ENCODE measurements around the gene RHOC.
"Not testable (repeated sequence)": the region's sequence is repeated elsewhere in the genome, so short reads cannot be mapped to it uniquely, and the experiment has no call there.

The RHOC gene

DNA sequence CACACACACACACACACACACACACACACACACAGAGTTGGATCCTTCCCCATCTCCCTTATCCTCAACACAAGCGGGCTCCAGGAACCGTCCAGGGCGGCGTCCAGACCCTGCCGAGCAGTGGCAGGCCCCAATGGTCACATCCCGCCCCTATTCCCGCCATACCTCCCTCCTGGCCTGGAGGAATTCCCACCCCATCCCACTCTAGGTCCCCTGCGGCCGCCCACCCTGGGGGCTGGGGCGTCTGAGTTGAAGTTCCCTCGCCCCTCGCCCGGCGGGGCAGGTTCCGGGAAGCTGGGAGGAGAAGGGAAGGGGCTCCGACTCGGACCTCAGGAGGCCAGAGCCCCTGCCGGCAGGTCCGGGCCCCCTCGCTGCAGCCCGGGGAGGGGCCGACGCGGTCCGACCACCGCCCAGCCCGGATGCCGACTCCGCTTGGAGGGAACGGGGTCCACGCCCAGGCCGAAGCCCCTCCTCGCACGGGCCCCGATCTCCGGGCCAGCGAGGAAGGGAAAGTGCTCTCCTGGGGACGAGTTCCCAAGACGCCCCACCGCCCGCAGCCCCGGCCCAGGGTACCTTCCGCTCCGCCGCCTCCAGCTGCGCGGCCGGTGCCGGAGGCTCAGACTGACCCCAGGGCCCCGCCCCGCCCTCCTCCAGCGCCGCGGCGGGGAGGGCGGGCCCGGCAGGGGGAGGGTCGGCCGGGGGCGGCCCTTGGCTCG lies at the start of gene RHOC:
Gene RHOC, minus strand, starts transcription at position 623 of the 716 bp plus-strand sequence. CDS start 3,328 bp downstream, outside the sequence.
- peak in 1 of 2 donors; percentile 32 for DNase-seq (ENCODE audit: low read depth in 2 of 2)

DNA sequence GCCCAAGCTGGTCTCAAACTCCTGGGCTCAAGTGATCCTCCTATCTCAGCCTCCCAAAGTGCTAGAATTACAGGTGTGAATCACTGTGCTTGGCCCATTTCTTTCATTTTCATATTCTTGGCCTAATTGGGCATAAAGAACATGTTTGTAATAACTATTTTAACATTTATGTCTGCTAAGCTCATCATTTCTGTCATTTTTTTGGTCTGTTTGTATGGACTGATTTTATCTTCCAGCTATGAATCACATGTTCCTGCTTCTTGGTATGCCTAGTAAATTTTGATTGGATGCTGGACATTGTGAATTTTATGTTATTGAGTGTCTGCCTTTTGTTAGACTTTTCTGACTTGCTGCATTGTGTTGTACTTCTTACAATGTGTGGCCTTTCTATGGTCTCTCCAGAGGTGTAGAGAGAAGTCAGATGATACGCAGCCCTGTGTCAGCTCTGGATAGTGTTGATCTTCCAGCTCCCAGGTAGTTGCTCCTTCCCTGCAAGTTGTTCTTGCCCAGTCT lies 47.2 kb upstream of the RHOC start:
- no peak for DNase-seq (ENCODE audit: low read depth in 2 of 2)

- DNase-seq (ENCODE audit: low read depth in 2 of 2): no peak
These were observed 41.5 kb upstream of the RHOC start for GRCh38 chr1:112748396-112748795.

DNA sequence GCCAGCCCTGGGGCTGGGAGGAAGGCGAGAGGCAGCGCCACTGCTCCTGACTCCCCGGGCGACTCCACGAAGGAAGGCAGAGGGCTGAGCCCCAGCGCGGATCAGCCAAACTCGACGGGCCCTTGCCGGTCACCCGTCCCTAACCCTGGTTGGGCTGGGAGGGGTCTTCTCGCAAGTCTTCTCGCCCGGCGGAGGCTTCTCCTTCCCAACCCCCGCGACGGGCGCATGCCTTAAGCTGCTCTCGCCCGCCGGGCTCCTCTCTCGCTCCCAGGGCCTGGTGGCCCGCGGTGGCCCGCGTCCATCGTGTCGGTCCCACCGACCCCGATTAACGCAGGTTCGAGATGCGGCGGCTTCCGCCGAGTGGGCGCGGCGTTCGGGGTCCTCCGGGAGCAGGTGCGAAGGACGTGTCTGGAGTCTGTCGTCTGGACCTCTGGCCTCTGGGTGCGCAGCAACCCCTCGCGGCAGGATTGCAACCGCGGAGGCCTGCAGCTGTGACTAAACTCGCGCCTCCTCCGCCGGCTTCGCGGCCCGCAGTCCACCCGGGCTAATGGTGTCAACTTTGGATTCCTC lies 37.2 kb upstream of the RHOC start:
- DNase-seq (ENCODE audit: low read depth in 2 of 2): no peak

DNA sequence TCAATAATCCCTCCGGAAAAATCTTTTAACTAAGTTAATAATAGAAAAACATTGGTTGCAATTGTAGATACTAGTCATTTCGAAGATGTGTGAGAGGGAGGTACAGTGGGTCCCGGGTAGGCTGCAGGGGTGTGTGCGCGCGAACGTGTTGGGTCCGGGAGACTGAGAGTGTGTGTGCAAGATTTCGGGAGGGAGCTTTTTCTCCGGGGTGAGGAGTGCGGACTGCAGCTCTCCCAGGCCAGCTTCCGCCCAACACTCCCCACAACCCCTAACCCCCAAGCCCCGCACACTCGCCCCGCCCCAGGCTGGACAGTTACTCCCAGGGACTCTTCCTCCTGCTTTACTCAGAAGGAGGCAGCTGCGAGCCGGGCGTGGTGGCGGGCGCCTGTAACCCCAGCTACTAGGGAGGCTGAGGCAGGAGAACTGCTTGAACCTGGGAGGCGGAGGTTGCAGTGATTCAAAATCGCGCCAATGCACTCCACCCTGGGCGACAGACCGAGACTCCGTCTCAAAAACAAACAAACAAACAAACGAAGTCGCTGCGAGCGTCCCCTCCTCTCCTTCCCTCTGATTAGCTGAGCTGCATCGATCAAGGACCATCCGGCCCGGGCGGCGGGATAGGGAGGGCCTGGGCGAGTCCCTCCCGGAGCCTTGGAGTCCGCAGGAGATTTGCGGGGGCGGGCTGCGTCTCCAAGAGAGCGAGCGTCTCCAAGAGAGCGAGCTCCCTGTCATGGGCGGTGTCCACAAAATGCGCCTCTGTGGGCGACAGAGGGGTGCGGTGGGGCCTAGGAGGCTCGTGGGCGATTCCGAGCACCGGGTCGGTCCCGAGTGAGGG lies 36.5 kb upstream of the RHOC start:
- DNase-seq (ENCODE audit: low read depth in 2 of 2): no peak

GRCh38 chr1:112737573-112737972 lies 30.6 kb upstream of the RHOC start:
- DNase-seq (ENCODE audit: low read depth in 2 of 2): no peak

DNA sequence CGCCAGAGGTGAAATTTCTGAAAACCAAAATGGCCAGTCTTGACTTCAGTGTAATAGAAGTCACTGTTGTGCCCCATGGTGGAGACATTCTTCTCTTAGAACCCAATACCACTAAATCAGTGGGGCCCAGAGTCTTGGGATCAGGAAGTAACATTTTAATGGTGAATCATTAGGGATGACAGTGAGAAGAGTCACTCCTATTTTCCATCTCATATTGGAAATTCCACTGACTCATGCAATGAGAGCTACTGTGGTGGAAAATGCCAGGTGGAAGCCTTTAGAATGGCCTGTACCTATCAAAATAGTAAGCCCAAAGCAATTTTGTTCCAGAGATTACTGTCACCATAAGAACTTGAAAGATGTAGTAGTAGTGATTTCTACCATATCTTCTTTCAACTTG lies 28.8 kb upstream of the RHOC start:
- no peak for DNase-seq (ENCODE audit: low read depth in 2 of 2)

- DNase-seq (ENCODE audit: low read depth in 2 of 2): no peak
These were observed 24.5 kb upstream of the RHOC start for GRCh38 chr1:112731451-112731850.

- no peak for DNase-seq (ENCODE audit: low read depth in 2 of 2)
These were observed 23.0 kb upstream of the RHOC start for GRCh38 chr1:112729909-112730308.

- DNase-seq (ENCODE audit: low read depth in 2 of 2): not testable (repeated sequence)
These were observed 22.1 kb upstream of the RHOC start for GRCh38 chr1:112729011-112729410.

GRCh38 chr1:112728306-112728971 lies 21.5 kb upstream of the RHOC start:
- not testable (repeated sequence) for DNase-seq (ENCODE audit: low read depth in 2 of 2)

DNA sequence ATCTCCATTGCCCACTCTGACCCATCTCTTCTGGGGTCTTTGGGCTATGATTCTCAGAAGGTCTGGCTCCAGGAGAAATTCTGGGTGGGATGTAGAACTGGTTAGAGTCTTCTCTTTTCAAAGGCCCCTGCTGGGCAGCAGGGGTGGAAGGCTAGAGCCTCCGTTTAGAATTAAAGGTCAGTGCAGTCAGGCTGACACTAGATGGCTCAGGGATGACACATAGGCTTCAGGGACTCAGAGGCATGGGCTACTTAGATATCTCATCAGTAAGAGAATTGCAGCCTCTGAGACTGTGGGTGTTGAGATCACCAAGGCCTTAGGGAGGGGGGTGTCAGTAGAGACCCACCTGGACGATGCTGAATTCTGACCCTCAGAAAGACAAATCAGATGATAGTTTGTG lies 20.8 kb upstream of the RHOC start:
- DNase-seq (ENCODE audit: low read depth in 2 of 2): no peak

GRCh38 chr1:112724240-112724639 lies 17.3 kb upstream of the RHOC start:
- not testable (repeated sequence) for DNase-seq (ENCODE audit: low read depth in 2 of 2)

GRCh38 chr1:112723511-112723839 lies 16.5 kb upstream of the RHOC start:
- no peak for DNase-seq (ENCODE audit: low read depth in 2 of 2)

DNA sequence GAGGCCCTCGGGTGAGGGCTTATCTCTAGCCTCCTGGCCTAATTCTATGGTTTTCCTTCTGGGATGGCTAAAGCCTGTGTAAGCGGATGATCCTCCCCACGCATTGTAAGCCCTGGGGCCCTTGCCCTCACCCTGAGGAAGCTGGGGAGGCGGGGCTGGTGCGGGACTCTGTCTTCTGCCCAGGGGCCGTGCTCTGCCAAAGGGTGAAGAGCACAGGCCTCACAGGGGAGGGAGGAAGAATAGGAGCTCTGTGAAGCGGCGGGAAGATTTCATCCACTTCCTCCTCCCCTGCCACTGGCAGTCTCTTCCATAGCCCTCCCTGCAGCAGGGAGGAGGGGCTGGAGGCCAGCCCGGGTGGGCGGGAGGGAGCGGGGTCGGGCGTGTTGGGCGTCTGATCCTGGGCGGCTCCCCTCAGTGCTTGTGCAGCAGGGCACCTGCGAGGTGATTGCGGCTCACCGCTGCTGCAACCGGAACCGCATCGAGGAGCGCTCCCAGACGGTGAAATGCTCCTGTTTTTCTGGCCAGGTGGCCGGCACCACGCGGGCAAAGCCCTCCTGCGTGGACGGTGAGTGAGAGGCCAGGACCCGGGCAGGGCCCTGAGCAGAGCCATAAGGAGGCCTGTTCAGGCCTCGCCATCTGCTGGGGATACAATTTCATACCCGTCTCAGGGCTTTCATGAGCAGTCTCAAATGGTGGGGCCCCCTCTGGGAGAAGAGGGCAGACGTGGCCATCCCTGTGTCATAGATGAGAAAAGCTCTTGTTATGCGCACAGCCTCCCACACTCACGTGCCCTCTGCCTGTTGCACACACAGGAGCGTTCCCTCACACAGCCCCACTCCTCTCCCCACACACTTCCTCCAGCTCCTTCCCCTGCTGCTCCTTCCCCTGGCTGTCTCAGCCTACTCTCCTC lies 15.9 kb upstream of the RHOC start:
- DNase-seq (ENCODE audit: low read depth in 2 of 2): no peak

DNA sequence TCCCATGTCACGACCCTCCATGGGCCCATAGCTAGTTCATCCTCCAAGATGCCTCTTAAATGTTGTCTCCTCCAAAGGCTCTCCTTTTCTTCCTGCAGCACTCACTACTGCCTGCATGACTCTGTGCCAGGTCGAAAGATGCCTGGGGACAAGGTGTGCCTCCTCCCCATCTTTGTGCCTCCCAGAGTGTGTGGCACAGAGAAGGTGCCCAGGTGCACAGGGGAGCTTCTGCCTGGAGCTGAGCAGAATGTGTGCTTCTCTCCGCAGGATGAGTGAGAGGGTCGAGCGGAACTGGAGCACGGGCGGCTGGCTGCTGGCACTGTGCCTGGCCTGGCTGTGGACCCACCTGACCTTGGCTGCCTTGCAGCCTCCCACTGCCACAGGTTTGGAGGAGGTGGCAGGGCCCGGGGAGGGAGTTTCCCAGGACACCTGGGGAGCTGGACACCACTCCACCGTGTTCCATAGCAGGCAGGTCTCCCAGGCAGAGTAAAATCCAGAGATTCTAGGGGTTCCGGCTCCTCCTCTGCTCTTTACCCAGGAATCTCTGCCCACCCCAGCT lies 15.1 kb upstream of the RHOC start:
- no peak for DNase-seq (ENCODE audit: low read depth in 2 of 2)

DNA sequence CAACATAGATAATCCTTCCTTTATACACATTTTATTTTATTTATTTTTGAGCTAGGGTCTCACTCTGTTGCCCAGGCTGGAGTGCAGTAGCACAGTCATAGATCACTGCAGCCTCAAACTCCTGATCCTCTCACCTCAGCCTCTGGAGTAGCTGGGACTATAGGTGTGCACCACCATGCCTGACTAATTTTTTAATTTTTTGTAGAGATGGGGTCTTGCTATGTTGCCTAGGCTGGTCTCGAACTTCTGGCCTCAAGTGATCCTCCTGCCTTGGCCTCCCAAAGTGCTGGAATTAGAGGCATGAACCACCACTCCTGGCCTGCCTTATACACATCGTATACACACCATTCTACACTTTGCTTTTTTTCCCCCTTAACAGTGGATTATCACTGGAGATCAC lies 14.4 kb upstream of the RHOC start:
- not testable (repeated sequence) for DNase-seq (ENCODE audit: low read depth in 2 of 2)

DNA sequence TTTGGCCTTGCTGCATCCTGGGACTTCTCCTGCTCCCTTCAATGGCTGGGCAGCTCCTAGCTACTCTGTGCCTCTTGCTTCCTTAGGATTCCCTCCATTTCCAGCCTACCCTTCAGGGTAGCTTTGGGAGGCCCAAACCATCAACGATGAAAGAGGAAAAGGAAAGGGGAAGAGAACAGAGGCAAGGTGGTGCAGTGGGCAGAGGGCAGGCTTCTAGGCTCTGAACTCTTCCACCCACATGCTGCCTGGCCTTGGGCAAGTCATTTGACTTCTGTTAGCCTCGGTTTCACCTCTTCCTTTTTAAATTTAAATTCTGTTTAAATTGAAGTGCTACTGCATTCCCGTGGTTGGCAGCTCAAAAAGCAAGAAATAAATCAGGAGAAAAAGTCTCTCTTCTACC lies 13.9 kb upstream of the RHOC start:
- DNase-seq (ENCODE audit: low read depth in 2 of 2): no peak

- DNase-seq (ENCODE audit: low read depth in 2 of 2): no peak
These were observed 12.8 kb upstream of the RHOC start for GRCh38 chr1:112719706-112720105.

GRCh38 chr1:112718691-112719418 lies 11.9 kb upstream of the RHOC start:
- peak; percentile 67 to 68 for DNase-seq (ENCODE audit: low read depth in 2 of 2)

Measured in stimulated activated CD8-positive, alpha-beta memory T cell treated with anti-CD3 and anti-CD28 coated beads, Interleukin-2, amount 100 ng/mL, for 48 hours (primary cell).